Anterior cingulate cortex (tissue), 58 donors: Measurements from ENCODE around the gene SLC12A8.
A peak's percentile ranks its signal among the peaks of the same experiment; 100 is the strongest.

Experiments used
- DNase-seq, 58 donors: peaks; one replicate each; lab custom pipeline; 2025; lab: John Stamatoyannopoulos, UW

Gene SLC12A8

GRCh38 chr3:125160606-125161371 lies 51.8 kb downstream of the SLC12A8 start:
- no peak for DNase-seq

DNA sequence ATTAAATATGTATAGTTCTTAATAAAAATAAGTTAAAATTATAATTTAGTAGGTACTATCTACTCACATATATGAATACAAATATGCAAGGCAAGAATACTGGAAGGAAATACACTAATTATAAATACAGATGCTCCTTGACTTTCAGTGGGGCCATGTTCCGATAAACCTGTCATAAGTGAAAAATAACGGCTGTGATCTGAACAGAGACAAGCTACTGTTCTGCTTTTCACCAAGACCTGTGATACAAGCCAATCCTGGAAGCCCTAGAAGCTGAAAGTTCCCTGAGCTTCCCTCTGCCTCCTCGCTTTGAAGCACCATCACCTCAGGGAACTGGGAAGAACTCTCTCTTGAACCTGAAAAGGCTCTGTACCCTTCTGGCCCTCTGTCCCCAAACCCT lies 55.4 kb downstream of the SLC12A8 start:
- no peak for DNase-seq

GRCh38 chr3:125156456-125156855 lies 56.1 kb downstream of the SLC12A8 start:
- no peak for DNase-seq

- no peak for DNase-seq
These were observed 57.7 kb downstream of the SLC12A8 start for GRCh38 chr3:125154800-125155269.

- no peak for DNase-seq
These were observed 58.4 kb downstream of the SLC12A8 start for GRCh38 chr3:125154110-125154509.

DNA sequence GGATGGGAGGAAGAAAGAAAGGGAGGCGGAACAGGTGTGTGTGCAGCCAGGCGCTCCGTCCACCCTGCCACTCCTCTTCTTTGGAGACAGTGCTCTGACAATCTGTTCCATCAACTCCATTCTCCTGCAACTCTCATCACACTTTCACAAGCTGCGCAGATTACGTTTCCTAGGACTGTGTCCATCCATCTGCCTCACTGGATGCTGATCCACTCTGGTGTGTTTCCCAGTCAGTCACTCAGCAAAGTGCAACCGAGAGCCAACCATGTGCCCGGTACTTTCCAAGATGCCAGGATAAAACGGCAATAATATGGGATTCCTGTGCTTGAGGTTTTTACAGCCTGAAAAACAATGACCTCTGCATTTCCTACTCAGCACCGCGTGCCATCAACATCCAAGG lies 59.6 kb downstream of the SLC12A8 start:
- DNase-seq, result peak in 2 of 58 donors; percentile 11 to 26

GRCh38 chr3:125151916-125152315 lies 60.6 kb downstream of the SLC12A8 start:
- DNase-seq, result no peak

GRCh38 chr3:125151442-125151817 lies 61.1 kb downstream of the SLC12A8 start:
- no peak for DNase-seq

DNA sequence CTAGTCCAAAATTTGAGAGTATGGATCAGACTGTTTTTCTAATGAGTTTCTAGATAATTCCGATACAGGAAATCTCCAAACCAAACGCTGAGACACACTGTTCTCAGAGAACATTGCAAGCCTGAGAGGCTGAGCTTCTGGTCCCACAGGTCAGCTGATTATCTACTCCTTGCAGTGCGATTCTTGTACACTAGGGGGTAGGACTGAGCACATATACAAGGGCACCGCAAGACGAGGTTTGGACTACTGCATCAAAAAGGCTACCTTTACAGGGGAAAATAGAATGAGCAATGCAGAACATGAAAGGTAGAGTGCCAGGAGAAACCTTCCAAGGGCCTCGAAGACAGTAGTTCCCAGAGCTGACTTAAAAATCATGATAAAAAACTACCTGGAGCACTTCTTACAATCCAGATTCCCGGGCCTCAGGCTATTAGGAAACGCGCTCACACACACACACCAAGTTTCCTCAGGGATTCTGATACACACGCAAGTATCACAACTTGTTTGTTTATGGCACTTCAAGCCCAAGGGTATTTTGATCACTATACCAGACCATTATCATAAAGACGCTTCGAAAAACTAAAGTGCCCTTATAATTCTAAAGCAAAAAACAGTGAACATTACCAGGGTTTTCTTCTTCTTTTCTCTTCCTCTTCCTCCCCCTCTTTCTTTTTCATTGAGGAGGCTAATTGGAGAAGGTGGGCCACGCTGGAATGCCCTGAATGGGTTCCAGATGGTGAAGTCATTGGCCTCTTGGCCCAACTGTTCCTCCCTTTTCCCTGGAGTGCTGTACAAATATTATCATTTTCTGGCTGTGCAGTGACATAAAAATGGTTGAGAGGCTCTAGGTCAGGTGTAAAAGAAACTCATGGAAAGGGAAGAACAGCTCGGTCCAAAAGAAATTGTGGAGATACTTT lies 61.8 kb downstream of the SLC12A8 start:
- no peak for DNase-seq

GRCh38 chr3:125149462-125149861 lies 63.1 kb downstream of the SLC12A8 start:
- no peak for DNase-seq

GRCh38 chr3:125148836-125149235 lies 63.7 kb downstream of the SLC12A8 start:
- peak in 1 of 58 donors; percentile 16 for DNase-seq

DNA sequence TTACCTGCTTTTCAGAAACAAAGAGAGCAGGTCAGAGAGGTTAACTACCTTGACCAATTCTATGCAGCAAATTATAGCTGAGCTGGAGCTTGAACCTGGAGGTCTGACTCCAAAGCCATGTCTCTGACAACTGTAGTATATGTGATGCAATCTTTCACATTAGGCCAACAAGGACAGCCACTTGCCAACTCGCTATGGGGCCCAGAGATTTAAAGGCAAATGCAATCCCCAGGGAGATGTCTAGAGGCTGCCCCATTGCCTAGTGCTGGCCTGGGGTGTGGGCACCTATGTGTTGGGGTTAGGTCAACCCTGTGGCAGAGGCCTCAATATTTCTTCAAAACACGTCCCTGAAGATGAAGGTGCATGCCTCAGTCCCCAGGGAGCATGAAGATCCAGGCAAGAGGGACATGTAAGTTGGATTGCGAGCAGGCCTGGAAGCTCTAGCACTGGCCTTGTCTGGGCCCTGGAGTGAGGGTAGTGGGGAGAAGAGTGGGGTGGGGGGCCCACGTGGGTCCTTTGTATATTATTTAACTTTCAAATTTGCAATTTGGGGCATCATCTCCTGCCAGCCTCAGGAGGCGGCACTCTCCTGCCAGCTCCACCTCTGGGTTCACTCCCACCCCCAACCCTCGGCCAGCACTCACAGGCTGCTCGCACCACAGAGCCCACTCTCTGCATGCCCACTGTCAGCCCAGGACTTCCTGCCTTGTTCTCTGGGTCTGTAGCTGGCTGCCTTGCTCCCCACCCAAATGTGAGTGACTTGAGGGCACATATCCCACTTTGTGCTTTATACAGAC lies 64.3 kb downstream of the SLC12A8 start:
- DNase-seq, result no peak

GRCh38 chr3:125147491-125147820 lies 65.1 kb downstream of the SLC12A8 start:
- no peak for DNase-seq

DNA sequence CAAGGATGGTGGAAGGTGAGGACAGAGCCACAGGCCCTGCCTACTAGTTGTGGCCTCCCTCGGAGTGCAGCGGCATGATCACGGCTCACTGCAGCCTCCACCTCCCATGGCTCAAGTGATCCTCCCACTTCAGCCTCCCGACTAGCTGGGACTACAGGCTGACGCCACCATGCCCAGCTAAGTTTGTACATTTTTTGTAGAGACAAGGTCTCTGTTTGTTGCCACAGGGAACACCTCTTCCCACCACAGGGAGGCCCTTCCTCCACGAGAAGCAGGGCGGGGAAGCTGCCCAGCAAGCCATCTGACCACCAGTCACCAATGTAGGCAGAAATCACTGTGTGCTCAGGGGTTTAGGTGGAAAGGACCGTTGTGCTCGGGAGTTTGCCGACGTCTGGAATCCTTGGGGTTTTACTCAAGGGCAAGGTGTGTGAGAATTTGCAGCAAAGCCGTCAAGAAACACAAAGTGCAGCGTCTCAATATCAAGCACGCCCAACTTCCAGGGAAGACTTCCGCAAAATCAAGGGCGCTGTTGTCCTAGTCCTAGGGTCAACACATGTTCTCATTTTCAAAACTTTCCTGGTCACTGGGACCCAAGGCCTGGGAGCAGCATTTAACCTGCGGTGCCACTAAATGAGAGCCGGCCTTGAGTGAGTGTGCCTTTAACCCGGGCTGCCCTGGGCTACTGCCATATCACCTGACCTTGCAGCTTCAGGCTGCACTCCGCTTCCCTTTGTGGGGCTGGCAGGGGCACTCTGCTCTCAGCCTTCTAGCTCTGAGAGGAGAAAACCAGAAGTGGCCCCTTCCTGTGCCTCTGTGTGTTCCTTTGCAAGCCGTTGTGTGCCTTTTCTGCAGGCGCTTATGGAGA lies 65.7 kb downstream of the SLC12A8 start:
- DNase-seq, result peak in 14 of 58 donors; percentile 14 to 53 (median 22)

DNA sequence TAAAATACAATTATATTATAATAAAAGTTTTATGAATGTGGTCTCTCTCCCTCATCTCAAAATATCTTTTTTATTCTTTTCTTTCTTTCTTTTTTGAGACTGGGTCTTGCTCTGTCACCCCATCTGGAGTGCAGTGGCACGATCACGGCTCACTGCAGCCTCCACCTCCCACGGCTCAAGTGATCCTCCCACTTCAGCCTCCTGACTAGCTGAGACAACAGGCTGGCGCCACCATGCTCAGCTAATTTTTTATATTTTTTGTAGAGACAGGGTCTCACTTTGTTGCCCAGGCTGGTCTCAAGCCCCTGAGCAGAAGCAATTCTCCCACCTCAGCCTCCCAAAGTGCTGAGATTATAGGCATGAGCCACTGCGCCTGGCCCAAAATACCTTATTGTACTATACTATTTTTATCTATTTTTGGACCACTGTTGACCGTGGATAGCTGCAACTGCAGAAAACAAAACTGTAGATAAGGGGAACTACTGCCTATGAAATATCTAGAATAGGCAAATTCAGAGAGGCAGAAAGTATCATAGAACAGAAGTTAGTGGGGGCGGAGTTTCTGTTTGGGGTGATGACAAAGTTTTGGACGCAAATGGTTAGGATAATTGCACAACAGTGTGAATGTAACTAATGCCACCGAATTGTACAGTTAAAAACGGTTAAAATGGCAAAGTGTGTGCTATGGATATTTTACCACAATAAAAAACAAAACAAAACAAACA lies 66.6 kb downstream of the SLC12A8 start:
- no peak for DNase-seq

GRCh38 chr3:125144653-125145314 lies 67.8 kb downstream of the SLC12A8 start:
- no peak for DNase-seq

DNA sequence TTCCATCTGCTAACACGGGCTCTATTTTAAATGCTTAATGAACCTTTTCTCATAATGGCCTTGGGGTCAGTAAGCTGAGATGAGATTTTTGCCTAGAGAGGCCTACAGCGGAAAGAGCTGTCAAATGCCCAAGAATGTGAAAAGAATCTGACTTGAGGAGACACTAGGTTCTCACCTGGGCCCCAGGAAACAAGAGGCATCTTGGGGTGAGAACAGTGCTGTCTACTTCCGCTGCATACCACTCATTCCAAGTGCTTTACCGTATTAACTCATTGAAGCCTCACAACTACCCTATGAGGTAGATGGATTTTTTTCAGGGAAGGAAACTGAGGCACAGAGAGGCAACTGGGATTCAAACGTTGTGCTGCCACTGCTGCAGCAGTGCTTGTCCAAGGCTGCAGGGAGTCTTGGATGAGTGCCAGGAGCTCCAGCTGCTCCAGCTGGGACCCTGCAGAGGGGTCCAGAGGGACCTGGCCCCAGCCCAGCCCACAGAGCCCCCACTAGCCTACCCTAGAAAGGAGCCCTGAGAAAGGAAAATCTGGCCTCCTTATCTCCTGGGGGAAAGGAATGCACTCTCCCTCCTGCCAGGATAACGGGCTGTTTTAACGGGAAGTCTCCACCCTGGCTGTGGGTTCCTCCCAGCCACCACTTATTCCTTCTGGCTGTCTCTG lies 68.4 kb downstream of the SLC12A8 start:
- no peak for DNase-seq

GRCh38 chr3:125143538-125143937 lies 69.0 kb downstream of the SLC12A8 start:
- DNase-seq, result no peak
